Coronary artery (tissue), 2 donors: ENCODE data around the gene RNU6-8.

ENCODE experiments used
- DNase-seq: peaks from one replicate; pipeline ENCODE4 v3.0.0-alpha.2; 2017; ENCODE audit warnings: low spot score
- H3K27ac ChIP-seq, 2 donors: fragments of 200-600 bp; sonication (generic); one replicate each; pipeline ENCODE4 v1.5.1; 2016 to 2019
- H3K4me3 ChIP-seq: fragments of 200-600 bp; sonication (generic); 2 replicates; pipeline ENCODE4 v1.5.1; 2016; ENCODE audit warnings: mild to moderate bottlenecking, moderate library complexity
- TF ChIP-seq, protein P1 (sequence below): fragments of 200-600 bp; sonication (generic); IDR thresholded peaks from one replicate; pipeline ENCODE4 v1.5.1; 2019; ENCODE audit warnings: antibody characterized with exemption

RNU6-8 gene

DNA sequence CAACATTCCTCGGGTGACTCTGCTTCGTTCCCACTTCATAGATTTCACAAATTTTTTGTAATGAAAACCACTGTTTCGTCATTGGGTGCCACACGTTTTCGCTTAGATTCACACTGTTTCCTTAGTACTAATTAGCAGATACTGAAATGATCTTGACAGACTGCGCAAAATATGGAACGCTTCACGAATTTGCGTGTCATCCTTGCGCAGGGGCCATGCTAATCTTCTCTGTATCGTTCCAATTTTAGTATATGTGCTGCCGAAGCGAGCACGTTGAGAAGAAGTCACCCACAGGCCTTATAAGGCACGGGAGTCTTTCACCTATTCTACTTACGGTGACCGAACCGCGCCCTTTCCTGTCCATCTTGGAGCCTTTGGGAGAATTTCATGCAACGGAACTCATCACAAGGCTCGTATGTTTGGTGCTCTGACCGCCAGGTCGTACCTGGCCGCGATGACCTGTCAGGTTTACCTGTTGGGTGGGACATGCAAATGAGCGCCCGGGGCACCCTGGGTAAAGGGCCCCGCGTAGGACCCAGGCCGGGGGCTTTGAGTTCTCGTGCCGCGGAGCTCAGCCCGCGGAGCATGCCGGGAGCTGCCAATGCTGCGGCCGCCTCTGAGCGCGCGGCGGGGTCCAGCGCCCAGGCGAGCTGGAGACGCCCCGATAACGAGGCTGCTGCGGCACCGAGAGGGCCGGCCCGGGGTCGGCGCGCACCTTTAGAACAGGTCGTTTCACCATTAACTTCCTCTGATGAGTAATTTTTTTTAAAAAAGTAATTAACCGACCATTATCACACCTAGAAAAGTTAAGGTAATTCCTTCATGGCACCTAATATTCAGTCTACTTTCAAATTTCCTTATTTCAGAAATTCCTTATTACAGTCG lies at the start of gene RNU6-8:
Gene RNU6-8, minus strand, starts transcription at position 272 of the 885 bp plus-strand sequence.
- Histone ChIP-seq H3K27ac (peak within 1 kb of the TSS; percentile 80 to 91), H3K4me3 (peak within 1 kb of the TSS; percentile 84)
- TF ChIP-seq, protein P1, sequence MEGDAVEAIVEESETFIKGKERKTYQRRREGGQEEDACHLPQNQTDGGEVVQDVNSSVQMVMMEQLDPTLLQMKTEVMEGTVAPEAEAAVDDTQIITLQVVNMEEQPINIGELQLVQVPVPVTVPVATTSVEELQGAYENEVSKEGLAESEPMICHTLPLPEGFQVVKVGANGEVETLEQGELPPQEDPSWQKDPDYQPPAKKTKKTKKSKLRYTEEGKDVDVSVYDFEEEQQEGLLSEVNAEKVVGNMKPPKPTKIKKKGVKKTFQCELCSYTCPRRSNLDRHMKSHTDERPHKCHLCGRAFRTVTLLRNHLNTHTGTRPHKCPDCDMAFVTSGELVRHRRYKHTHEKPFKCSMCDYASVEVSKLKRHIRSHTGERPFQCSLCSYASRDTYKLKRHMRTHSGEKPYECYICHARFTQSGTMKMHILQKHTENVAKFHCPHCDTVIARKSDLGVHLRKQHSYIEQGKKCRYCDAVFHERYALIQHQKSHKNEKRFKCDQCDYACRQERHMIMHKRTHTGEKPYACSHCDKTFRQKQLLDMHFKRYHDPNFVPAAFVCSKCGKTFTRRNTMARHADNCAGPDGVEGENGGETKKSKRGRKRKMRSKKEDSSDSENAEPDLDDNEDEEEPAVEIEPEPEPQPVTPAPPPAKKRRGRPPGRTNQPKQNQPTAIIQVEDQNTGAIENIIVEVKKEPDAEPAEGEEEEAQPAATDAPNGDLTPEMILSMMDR = no peak
- peak; percentile 91 for DNase-seq

GRCh38 chr14:32252030-32252670 lies 49.1 kb upstream of the RNU6-8 start:
- Histone ChIP-seq H3K4me3 (no peak overlapping the region), H3K27ac (no peak overlapping the region)
- TF ChIP-seq, protein P1 = peak; percentile 60
- DNase-seq = no peak

GRCh38 chr14:32251530-32251929 lies 48.5 kb upstream of the RNU6-8 start:
- no peak overlapping the region for H3K27ac ChIP-seq
- TF ChIP-seq, protein P1 = no peak
- no peak for DNase-seq

GRCh38 chr14:32250681-32251080 lies 47.6 kb upstream of the RNU6-8 start:
- TF ChIP-seq, protein P1 = no peak
- H3K27ac ChIP-seq = no peak overlapping the region
- H3K4me3 ChIP-seq = no peak overlapping the region
- no peak for DNase-seq

More at GRCh38 chr14:32251530-32251929, 48.5 kb upstream of the RNU6-8 start:
- H3K4me3 ChIP-seq = no peak overlapping the region

GRCh38 chr14:32249780-32250179 lies 46.7 kb upstream of the RNU6-8 start:
- no peak for DNase-seq
- no peak overlapping the region for H3K27ac ChIP-seq
- TF ChIP-seq, protein P1 = no peak
- H3K4me3 ChIP-seq = no peak overlapping the region

GRCh38 chr14:32249371-32249770 lies 46.3 kb upstream of the RNU6-8 start:
- H3K4me3 ChIP-seq = no peak overlapping the region
- DNase-seq = no peak
- no peak overlapping the region for H3K27ac ChIP-seq
- TF ChIP-seq, protein P1 = no peak

- no peak overlapping the region for H3K4me3 ChIP-seq
- TF ChIP-seq, protein P1 = no peak
- no peak for DNase-seq
- H3K27ac ChIP-seq = no peak overlapping the region
Measured at GRCh38 chr14:32246751-32247150, 43.7 kb upstream of the RNU6-8 start.
